Measurements from ENCODE around the gene MVK. TPM values are rescaled to one million over a fixed set of nuclear protein-coding genes. Genes with fewer than 3 reads are reported as not detected.

The MVK gene
- total RNA-seq, 1 experiment from 2014 or later = 28.9 TPM

- BruUV-seq (replicated peaks) = no TSS peak
Measured at GRCh38 chr12:109609342-109609741, 35.7 kb downstream of the MVK start.

GRCh38 chr12:109610523-109610922 lies 36.9 kb downstream of the MVK start:
- Histone ChIP-seq H3K36me3 (ENCODE audit: control insufficient read depth, insufficient read depth, low read length) (no peaks in the 10 kb centered on the region), H3K27me3 (replicated peaks; ENCODE audit: control insufficient read depth, insufficient read depth, low read length) (no peaks in the 10 kb centered on the region), H3K9me3 (no peaks in the 10 kb centered on the region), H3K4me1 (0 out of 2 replicates have a peak, but pooled peaks cover 5% of the 10 kb centered on the region), H3K4me3 (ENCODE audit: low read depth, low read length) (no peak overlapping the region)
- no TSS peak for BruUV-seq (replicated peaks)
- H3K9me3 Mint-ChIP-seq (ENCODE audit: unreplicated experiment) = no peaks in the 10 kb centered on the region
- H3K4me3 Mint-ChIP-seq (ENCODE audit: unreplicated experiment) = no peak overlapping the region
- no peak for TF ChIP-seq CTCF (IDR thresholded peaks at IDR 0.05; ENCODE audit: insufficient read depth in 1 of 2, low read depth in 1 of 2, low read length in 1 of 2, severe bottlenecking in 1 of 2, unreplicated experiment in 1 of 2)
- H3K27me3 Mint-ChIP-seq (ENCODE audit: insufficient read depth, unreplicated experiment) = no peaks in the 10 kb centered on the region
- intact Hi-C loops (cut with micrococcal nuclease; ENCODE audit: unreplicated experiment) = no loop called here
- ChIA-PET CTCF (interaction anchor here (1.0 kb wide), 1 partner anchor 13 kb away, joined by 6 read pairs; no protein-coding TSS in a partner anchor), POLR2A (no interaction called here)
- peaks cover 3% of the 10 kb centered on the region for H3K4me1 Mint-ChIP-seq (ENCODE audit: low read depth, unreplicated experiment)
- H3K36me3 Mint-ChIP-seq (ENCODE audit: insufficient read depth, unreplicated experiment) = no peaks in the 10 kb centered on the region
- H3K27ac Mint-ChIP-seq (ENCODE audit: unreplicated experiment) = no peak overlapping the region
- no peak for DNase-seq

More at GRCh38 chr12:109609342-109609741, 35.7 kb downstream of the MVK start:
- no peak for DNase-seq
- Histone ChIP-seq H3K4me3 (ENCODE audit: low read depth, low read length) (no peak overlapping the region), H3K9me3 (no peaks in the 10 kb centered on the region), H3K4me1 (peaks cover 15% of the 10 kb centered on the region), H3K36me3 (ENCODE audit: control insufficient read depth, insufficient read depth, low read length) (no peaks in the 10 kb centered on the region), H3K27me3 (replicated peaks; ENCODE audit: control insufficient read depth, insufficient read depth, low read length) (no peaks in the 10 kb centered on the region)
- Mint-ChIP-seq H3K4me1 (ENCODE audit: low read depth, unreplicated experiment) (peaks cover 12% of the 10 kb centered on the region), H3K36me3 (ENCODE audit: insufficient read depth, unreplicated experiment) (no peaks in the 10 kb centered on the region), H3K9me3 (ENCODE audit: unreplicated experiment) (no peaks in the 10 kb centered on the region), H3K4me3 (ENCODE audit: unreplicated experiment) (no peak overlapping the region), H3K27me3 (ENCODE audit: insufficient read depth, unreplicated experiment) (no peaks in the 10 kb centered on the region), H3K27ac (ENCODE audit: unreplicated experiment) (no peak overlapping the region)
- TF ChIP-seq CTCF (IDR thresholded peaks at IDR 0.05; ENCODE audit: insufficient read depth in 1 of 2, low read depth in 1 of 2, low read length in 1 of 2, severe bottlenecking in 1 of 2, unreplicated experiment in 1 of 2) = no peak
- intact Hi-C loops (cut with micrococcal nuclease; ENCODE audit: unreplicated experiment) = loop anchor here (5.0 kb wide), 1 partner anchor 38 kb away; no protein-coding TSS in a partner anchor
- ChIA-PET POLR2A (no interaction called here), CTCF (interaction anchor here (1.0 kb wide), 1 partner anchor 12 kb away, joined by 6 read pairs; no protein-coding TSS in a partner anchor)

- no peak for DNase-seq
- H3K36me3 Mint-ChIP-seq (ENCODE audit: insufficient read depth, unreplicated experiment) = no peaks in the 10 kb centered on the region
- no peak for TF ChIP-seq CTCF (IDR thresholded peaks at IDR 0.05; ENCODE audit: insufficient read depth in 1 of 2, low read depth in 1 of 2, low read length in 1 of 2, severe bottlenecking in 1 of 2, unreplicated experiment in 1 of 2)
- BruUV-seq (replicated peaks) = no TSS peak
- no peaks in the 10 kb centered on the region for H3K4me1 Mint-ChIP-seq (ENCODE audit: low read depth, unreplicated experiment)
- H3K4me3 Mint-ChIP-seq (ENCODE audit: unreplicated experiment) = no peak overlapping the region
- intact Hi-C loops (cut with micrococcal nuclease; ENCODE audit: unreplicated experiment) = no loop called here
- CTCF ChIA-PET = no interaction called here
- POLR2A ChIA-PET = no interaction called here
- H3K27me3 Mint-ChIP-seq (ENCODE audit: insufficient read depth, unreplicated experiment) = no peaks in the 10 kb centered on the region
- H3K4me1 ChIP-seq = 0 out of 2 replicates have a peak, but pooled peaks cover 5% of the 10 kb centered on the region
- H3K9me3 Mint-ChIP-seq (ENCODE audit: unreplicated experiment) = no peaks in the 10 kb centered on the region
- H3K36me3 ChIP-seq (ENCODE audit: control insufficient read depth, insufficient read depth, low read length) = no peaks in the 10 kb centered on the region
- H3K9me3 ChIP-seq = no peaks in the 10 kb centered on the region
- H3K27me3 ChIP-seq (replicated peaks; ENCODE audit: control insufficient read depth, insufficient read depth, low read length) = no peaks in the 10 kb centered on the region
- no peak overlapping the region for H3K4me3 ChIP-seq (ENCODE audit: low read depth, low read length)
- H3K27ac Mint-ChIP-seq (ENCODE audit: unreplicated experiment) = no peak overlapping the region
Measured at GRCh38 chr12:109611223-109611622, 37.6 kb downstream of the MVK start.

Measured in Caco-2 (cell line).